Heart left ventricle (tissue), 16 donors: ENCODE results near the gene CD244. TPM values are rescaled to one million over a fixed set of nuclear protein-coding genes. Genes with fewer than 3 reads are reported as not detected.

ENCODE experiments used
- ATAC-seq, 4 donors: fragments of 200-7000 bp; cut with Tn5 transposase; one replicate each; pipeline ENCODE4 v1.9.1; 2020 to 2022; ENCODE audit warnings: moderate library complexity in 4 of 4, mild to moderate bottlenecking in 3 of 4, moderate number of reproducible peaks in 1 of 4
- DNase-seq, 5 donors: peaks; one replicate each; pipeline ENCODE4 v3.0.0-alpha.2; 2020
- H3K27ac ChIP-seq, 12 donors: fragments of 200-600 bp; sonication (generic) in 4 of 12; one replicate each; pipeline versions ENCODE4 v1.5.0 to v1.8.0; 2016 to 2022; ENCODE audit warnings: mild to moderate bottlenecking in 2 of 12
- H3K27me3 ChIP-seq, 9 donors: fragments of 200-600 bp; sonication (generic) in 2 of 9; one replicate each; pipeline versions ENCODE4 v1.5.1 to v1.8.0; 2016 to 2022; ENCODE audit warnings: mild to moderate bottlenecking in 3 of 9
- H3K36me3 ChIP-seq, 9 donors: fragments of 200-600 bp; sonication (generic) in 2 of 9; one replicate each; pipeline versions ENCODE4 v1.5.0 to v1.8.0; 2018 to 2022; ENCODE audit warnings: mild to moderate bottlenecking in 2 of 9
- H3K4me1 ChIP-seq, 12 donors: fragments of 200-600 bp; sonication (generic) in 4 of 12; one replicate each; pipeline versions ENCODE4 v1.5.0 to v1.8.0; 2016 to 2022; ENCODE audit warnings: mild to moderate bottlenecking in 3 of 12
- H3K4me3 ChIP-seq, 12 donors: fragments of 200-600 bp; sonication (generic) in 4 of 12; one replicate each; pipeline versions ENCODE4 v1.5.0 to v1.8.0; 2017 to 2022; ENCODE audit warnings: mild to moderate bottlenecking in 9 of 12, moderate library complexity in 4 of 12
- H3K9me3 ChIP-seq, 12 donors: fragments of 200-600 bp; sonication (generic) in 4 of 12; one replicate each; pipeline versions ENCODE4 v1.5.0 to v1.8.0; 2016 to 2022; ENCODE audit warnings: mild to moderate bottlenecking in 1 of 12
- POLR2A ChIP-seq, 2 donors: fragments of 450-650 bp; IDR thresholded peaks; one replicate each; pipeline ENCODE4 v1.6.1; 2017; ENCODE audit warnings: antibody characterized with exemption in 2 of 2, mild to moderate bottlenecking in 2 of 2, moderate library complexity in 2 of 2
- WGBS, 4 donors: extraction: QIAGEN DNeasy Blood & Tissue Kit in 2 of 4; methylation state at CpG; one replicate each; pipeline versions ENCODE4 v1.1.5 to v1.1.7; 2013 to 2018; 5-methylcytosine and 5-hydroxymethylcytosine counted together
- intact Hi-C, 10 donors: fragments of 100-400 bp; cut with DNase I; formaldehyde crosslinking; loops; one replicate each; pipeline versions ENCODE4 v1.11.1 to v1.14.2; 2022
- polyA plus RNA-seq, 2 donors: library from polyadenylated mRNA; stranded (reverse); fragments of 200-250 nt; gene quantifications; one replicate each; pipeline ENCODE4 v1.2.3, GENCODE V29; 2013
- total RNA-seq, 9 donors: library from RNA; depleted of rRNA in 2 of 9; stranded (reverse); fragments of >200 nt in 2 of 9; fragmentation: NEBNext Ultra II Directional in 3 of 9; extraction: Animal tissue kit (Norgen Biotek cat#: 25700) in 3 of 9; gene quantifications; one replicate each; pipeline versions ENCODE4 v1.1.0 to v1.2.4, GENCODE V29; 2016 to 2023
- TF ChIP-seq, protein P1 (sequence below), 12 donors: fragments of 200-600 bp; sonication (generic) in 4 of 12; IDR thresholded peaks; one replicate each; pipeline versions ENCODE4 v1.5.0 to v1.8.0; 2018 to 2022; ENCODE audit warnings: antibody characterized with exemption in 12 of 12, mild to moderate bottlenecking in 5 of 12
- donor health status: ischemic (EF 13 %, LVEDD 7.1; RV severe dilation, severe dysfunction).
- donor health status: healthy with polysubstance abuse.
- donor health status: DM: no; HTN: yes; CAD: no.
- donor health status: DM: no; HTN: no; CAD: no.
- donor health status: ischemic (EF 25% LVEDD 6.9; RV normal size, moderate dysfunction).
- donor health status: ischemic (EF 25% LVEDD 5.7; RV mildly dilated, moderate dysfunction).
- donor health status: healthy.
- donor health status: DM: yes; HTN: yes; CAD: no.
- donor health status: ischemic (EF 35%, LVEDD 5.7; RV mildly dilated, moderate dysfunction).
- donor health status: nonischemic (EF 11% LVEDD 7.7; RV severe dilation, severe dysfunction).
- donor health status: DM: yes; HTN: yes; CAD: no.
- donor health status: PGD.
- donor health status: ischemic (EF 29% LVEDD 5.4; RV normal size, mild dysfunction).
- donor health status: nonischemic (EF 23%, LVEDD 6.1; RV moderate dilation, normal function).

Gene CD244
- total and polyA plus RNA-seq, 11 donors, result 0.08 to 2.2 (median 0.29) TPM; not detected in 5

DNA sequence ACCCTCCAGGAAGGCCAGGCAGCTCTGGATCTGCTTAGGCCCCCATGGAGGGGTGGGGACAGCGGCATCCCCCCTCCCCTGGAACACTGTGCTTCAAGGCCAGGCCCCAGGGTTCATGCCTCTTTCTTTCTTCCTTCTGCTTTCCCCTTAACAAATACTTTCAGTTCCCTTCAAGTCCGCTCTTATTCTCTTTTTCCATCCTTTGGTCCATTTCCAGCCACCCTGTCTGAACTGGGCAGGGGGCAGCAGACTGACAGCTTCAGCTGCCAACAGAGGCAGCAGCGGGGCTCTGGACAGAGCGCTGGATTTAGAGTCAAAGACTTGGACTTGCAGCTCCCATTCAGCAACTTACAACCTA is 1.1 kb upstream of the CD244 start:
- Histone ChIP-seq H3K4me3 (no peak overlapping the region), H3K27me3 (peaks cover 0 to 21% (median 0%) of the 10 kb centered on the region in 9 donors), H3K36me3 (no peaks in the 10 kb centered on the region), H3K4me1 (peaks cover 0 to 65% (median 0%) of the 10 kb centered on the region in 12 donors), H3K27ac (peak overlapping the region in 1 of 12 donors; percentile 85), H3K9me3 (no peaks in the 10 kb centered on the region)
- intact Hi-C loops, result no loop called here
- 78 to 89% (median 87%) methylated on average over 4 of the region's 4 CpGs for WGBS, 4 donors
- ATAC-seq (peak; percentile 28 to 66 (median 58)), DNase-seq (peak in 2 of 5 donors; percentile 34 to 71)
- no peak for TF ChIP-seq POLR2A (IDR thresholded peaks at IDR 0.05)
- TF ChIP-seq, protein P1, sequence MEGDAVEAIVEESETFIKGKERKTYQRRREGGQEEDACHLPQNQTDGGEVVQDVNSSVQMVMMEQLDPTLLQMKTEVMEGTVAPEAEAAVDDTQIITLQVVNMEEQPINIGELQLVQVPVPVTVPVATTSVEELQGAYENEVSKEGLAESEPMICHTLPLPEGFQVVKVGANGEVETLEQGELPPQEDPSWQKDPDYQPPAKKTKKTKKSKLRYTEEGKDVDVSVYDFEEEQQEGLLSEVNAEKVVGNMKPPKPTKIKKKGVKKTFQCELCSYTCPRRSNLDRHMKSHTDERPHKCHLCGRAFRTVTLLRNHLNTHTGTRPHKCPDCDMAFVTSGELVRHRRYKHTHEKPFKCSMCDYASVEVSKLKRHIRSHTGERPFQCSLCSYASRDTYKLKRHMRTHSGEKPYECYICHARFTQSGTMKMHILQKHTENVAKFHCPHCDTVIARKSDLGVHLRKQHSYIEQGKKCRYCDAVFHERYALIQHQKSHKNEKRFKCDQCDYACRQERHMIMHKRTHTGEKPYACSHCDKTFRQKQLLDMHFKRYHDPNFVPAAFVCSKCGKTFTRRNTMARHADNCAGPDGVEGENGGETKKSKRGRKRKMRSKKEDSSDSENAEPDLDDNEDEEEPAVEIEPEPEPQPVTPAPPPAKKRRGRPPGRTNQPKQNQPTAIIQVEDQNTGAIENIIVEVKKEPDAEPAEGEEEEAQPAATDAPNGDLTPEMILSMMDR (IDR thresholded peaks at IDR 0.05), result no peak

DNA sequence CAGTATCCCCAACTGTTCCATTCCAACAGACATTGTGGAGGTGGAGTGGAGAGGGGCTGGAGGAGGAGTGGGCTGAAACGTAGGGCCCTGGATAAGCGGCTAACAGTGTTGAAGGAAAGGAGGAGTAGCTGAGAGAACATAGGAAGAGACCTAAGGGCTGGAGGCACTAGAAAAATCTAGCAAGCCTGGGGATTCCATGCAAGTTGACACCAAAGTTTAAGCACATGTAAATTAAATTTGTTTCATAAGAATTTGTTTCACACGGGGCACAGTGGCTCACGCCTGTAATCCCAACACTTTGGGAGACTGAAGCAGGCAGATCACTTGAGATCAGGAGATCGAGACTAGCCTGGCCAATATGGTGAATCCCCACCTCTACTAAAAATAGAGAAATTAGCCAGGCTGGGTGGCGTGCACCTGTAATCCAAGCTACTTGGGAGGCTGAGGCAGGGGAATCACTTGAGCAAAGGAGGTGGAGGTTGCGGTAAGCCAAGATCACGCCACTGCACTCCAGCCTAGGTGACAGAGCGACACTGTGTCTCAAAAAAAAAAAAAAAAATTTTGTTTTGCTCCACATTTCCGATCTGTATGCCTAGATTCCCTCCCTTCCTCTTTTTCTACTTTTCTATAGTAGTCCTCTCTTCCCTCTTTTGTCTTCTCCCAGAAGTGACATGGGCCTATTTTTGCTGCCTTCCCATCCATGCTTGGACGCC is 530 bp upstream of the CD244 start:
- no peaks in the 10 kb centered on the region for H3K9me3 ChIP-seq
- H3K27me3 ChIP-seq, result peaks cover 0 to 21% (median 0%) of the 10 kb centered on the region in 9 donors
- peaks cover 0 to 68% (median 0%) of the 10 kb centered on the region in 12 donors for H3K4me1 ChIP-seq
- no peaks in the 10 kb centered on the region for H3K36me3 ChIP-seq
- peak overlapping the region in 1 of 12 donors; percentile 85 for H3K27ac ChIP-seq
- no peak for DNase-seq
- whole genome bisulfite sequencing, 4 donors, result 82 to 89% (median 86%) methylated on average over 11 of the region's 11 CpGs
- TF ChIP-seq, protein P1 (IDR thresholded peaks at IDR 0.05), result no peak
- no peak for TF ChIP-seq POLR2A (IDR thresholded peaks at IDR 0.05)
- intact Hi-C loops, result no loop called here
- no peak overlapping the region for H3K4me3 ChIP-seq
- peak in 1 of 4 donors; percentile 35 for ATAC-seq

DNA sequence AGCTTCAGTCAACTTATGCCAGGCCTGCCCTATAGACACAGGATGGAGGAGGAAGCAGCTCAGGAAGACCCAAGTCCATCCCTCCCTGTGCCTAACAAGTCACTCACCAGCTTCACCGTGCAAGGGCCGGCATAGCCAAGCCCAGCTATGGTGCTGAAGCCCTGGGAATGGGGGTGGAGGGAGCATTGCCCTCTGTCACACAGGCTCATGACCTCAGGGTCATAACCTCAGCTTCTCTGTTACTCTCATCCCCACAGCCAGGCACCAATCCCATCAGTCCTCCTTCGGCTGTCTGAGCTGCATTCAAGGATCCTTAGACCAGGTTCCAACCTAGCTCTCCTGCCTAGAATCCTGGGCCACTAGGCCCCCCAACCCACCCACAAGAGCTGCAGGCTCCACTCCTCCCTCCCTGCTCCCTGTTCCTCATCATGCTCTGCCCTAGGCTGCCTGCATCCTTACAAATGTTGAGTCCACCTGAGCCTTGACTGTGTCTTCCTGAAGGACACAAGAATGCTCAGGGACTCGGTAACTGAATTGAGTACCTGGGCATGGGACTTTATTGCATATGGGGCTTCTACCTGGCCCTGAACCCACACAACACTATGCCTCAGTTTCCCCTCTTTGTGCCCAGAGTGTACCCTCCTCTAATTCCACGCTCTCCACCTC is 1.7 kb downstream of the CD244 start:
- intact Hi-C loops, result no loop called here

DNA sequence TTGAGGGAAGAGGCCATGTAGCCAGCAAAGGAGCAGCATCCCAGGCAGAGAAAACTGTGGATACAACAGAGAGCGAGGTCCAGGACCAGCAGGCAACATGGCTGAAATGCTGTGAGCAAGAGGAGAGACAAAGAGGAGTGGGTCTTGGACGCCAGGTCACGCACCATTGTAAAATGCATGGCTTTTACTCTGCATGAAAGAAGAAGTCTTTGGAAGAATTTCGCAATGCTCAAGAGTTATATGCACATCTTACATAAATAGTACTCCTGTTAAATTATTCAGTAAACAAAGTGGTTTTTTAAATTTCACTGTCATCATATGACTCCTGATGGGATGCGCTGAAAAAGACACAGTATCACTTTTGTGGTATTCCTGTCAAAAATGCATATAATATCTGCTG is 3.5 kb downstream of the CD244 start:
- 90 to 94% (median 91%) methylated on average over 5 of the region's 5 CpGs for WGBS, 4 donors
- H3K27me3 ChIP-seq, result peaks cover 0 to 21% (median 0%) of the 10 kb centered on the region in 9 donors
- H3K9me3 ChIP-seq, result no peaks in the 10 kb centered on the region
- H3K4me1 ChIP-seq, result peaks cover 0 to 64% (median 0%) of the 10 kb centered on the region in 12 donors
- H3K4me3 ChIP-seq, result no peak overlapping the region
- DNase-seq (no peak), ATAC-seq (no peak)
- H3K27ac ChIP-seq, result no peak overlapping the region
- TF ChIP-seq, protein P1 (IDR thresholded peaks at IDR 0.05), result no peak
- TF ChIP-seq POLR2A (IDR thresholded peaks at IDR 0.05), result no peak
- H3K36me3 ChIP-seq, result no peaks in the 10 kb centered on the region
- intact Hi-C loops, result no loop called here

More for the DNA sequence above, 1.7 kb downstream of the CD244 start:
- peaks cover 0 to 21% (median 0%) of the 10 kb centered on the region in 9 donors for H3K27me3 ChIP-seq
- 73 to 78% (median 76%) methylated on average over 5 of the region's 5 CpGs for WGBS, 4 donors
- peaks cover 0 to 68% (median 0%) of the 10 kb centered on the region in 12 donors for H3K4me1 ChIP-seq
- no peaks in the 10 kb centered on the region for H3K9me3 ChIP-seq
- TF ChIP-seq, protein P1 (IDR thresholded peaks at IDR 0.05), result no peak
- no peak for TF ChIP-seq POLR2A (IDR thresholded peaks at IDR 0.05)
- no peak overlapping the region for H3K27ac ChIP-seq
- DNase-seq (no peak), ATAC-seq (no peak)
- H3K36me3 ChIP-seq, result no peaks in the 10 kb centered on the region
- H3K4me3 ChIP-seq, result peak overlapping the region in 1 of 12 donors; percentile 43
